OCI-LY3 (cell line): Measurements from ENCODE around the gene KLHL42.

ENCODE experiments used
- EZH2phosphoT487 ChIP-seq: fragments of 200-600 bp; shearing (Covaris generic); IDR thresholded peaks from 2 replicates; pipeline ENCODE4 v1.6.1; 2018; ENCODE audit warnings: antibody characterized with exemption, mixed run types, low read depth
- TF ChIP-seq, protein P1 (sequence below): fragments of 200-600, 300-600 bp; sonication (generic); IDR thresholded peaks from 2 replicates; pipeline ENCODE4 v1.5.1; 2014; ENCODE audit warnings: antibody characterized with exemption, low read length, low read depth

GRCh38 chr12:27801630-27802029 lies 21.6 kb downstream of the KLHL42 start:
- TF ChIP-seq, protein P1, sequence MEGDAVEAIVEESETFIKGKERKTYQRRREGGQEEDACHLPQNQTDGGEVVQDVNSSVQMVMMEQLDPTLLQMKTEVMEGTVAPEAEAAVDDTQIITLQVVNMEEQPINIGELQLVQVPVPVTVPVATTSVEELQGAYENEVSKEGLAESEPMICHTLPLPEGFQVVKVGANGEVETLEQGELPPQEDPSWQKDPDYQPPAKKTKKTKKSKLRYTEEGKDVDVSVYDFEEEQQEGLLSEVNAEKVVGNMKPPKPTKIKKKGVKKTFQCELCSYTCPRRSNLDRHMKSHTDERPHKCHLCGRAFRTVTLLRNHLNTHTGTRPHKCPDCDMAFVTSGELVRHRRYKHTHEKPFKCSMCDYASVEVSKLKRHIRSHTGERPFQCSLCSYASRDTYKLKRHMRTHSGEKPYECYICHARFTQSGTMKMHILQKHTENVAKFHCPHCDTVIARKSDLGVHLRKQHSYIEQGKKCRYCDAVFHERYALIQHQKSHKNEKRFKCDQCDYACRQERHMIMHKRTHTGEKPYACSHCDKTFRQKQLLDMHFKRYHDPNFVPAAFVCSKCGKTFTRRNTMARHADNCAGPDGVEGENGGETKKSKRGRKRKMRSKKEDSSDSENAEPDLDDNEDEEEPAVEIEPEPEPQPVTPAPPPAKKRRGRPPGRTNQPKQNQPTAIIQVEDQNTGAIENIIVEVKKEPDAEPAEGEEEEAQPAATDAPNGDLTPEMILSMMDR = no peak
- no peak for TF ChIP-seq EZH2phosphoT487
